Nephron (organoid): Measurements from ENCODE around the gene PSAPL1.

Experiments used
- H3K27ac Mint-ChIP-seq, 3 experiments: 2 replicates each; pipeline ENCODE4 v1.8.0; 2020; ENCODE audit warnings: mixed read lengths in 3 of 3, mild to moderate bottlenecking in 2 of 3, moderate library complexity in 1 of 3
- H3K27me3 Mint-ChIP-seq: 2 replicates; pipeline ENCODE4 v1.8.0; 2021; ENCODE audit warnings: low read depth, mild to moderate bottlenecking, moderate library complexity, mixed read lengths
- H3K36me3 Mint-ChIP-seq: 2 replicates; pipeline ENCODE4 v1.8.0; 2020; ENCODE audit warnings: low read depth, mixed read lengths
- H3K4me1 Mint-ChIP-seq: 2 replicates; pipeline ENCODE4 v1.8.0; 2020; ENCODE audit warnings: mixed read lengths
- H3K4me3 Mint-ChIP-seq, 3 experiments: 2 replicates each; pipeline ENCODE4 v1.8.0; 2020; ENCODE audit warnings: mild to moderate bottlenecking in 3 of 3, mixed read lengths in 3 of 3, moderate library complexity in 2 of 3
- H3K9me3 Mint-ChIP-seq: 2 replicates; pipeline ENCODE4 v1.8.0; 2020; ENCODE audit warnings: mixed read lengths
- CTCF ChIP-seq, 3 experiments: fragments of 200-600 bp; sonication (generic); IDR thresholded peaks; one replicate each; pipeline ENCODE4 v1.5.0; 2021; ENCODE audit warnings: antibody characterized with exemption in 3 of 3; ENCODE audit not compliant: unreplicated experiment in 3 of 3

The PSAPL1 gene

GRCh38 chr4:7422898-7423180 is 11.9 kb downstream of the PSAPL1 start:
- Mint-ChIP-seq H3K4me3 (no peak overlapping the region), H3K36me3 (no peaks in the 10 kb centered on the region), H3K27me3 (peaks cover 12% of the 10 kb centered on the region), H3K9me3 (no peaks in the 10 kb centered on the region), H3K27ac (no peak overlapping the region), H3K4me1 (peaks cover 10% of the 10 kb centered on the region)
- TF ChIP-seq CTCF (IDR thresholded peaks at IDR 0.05; ENCODE audit: unreplicated experiment in 3 of 3) = no peak

DNA sequence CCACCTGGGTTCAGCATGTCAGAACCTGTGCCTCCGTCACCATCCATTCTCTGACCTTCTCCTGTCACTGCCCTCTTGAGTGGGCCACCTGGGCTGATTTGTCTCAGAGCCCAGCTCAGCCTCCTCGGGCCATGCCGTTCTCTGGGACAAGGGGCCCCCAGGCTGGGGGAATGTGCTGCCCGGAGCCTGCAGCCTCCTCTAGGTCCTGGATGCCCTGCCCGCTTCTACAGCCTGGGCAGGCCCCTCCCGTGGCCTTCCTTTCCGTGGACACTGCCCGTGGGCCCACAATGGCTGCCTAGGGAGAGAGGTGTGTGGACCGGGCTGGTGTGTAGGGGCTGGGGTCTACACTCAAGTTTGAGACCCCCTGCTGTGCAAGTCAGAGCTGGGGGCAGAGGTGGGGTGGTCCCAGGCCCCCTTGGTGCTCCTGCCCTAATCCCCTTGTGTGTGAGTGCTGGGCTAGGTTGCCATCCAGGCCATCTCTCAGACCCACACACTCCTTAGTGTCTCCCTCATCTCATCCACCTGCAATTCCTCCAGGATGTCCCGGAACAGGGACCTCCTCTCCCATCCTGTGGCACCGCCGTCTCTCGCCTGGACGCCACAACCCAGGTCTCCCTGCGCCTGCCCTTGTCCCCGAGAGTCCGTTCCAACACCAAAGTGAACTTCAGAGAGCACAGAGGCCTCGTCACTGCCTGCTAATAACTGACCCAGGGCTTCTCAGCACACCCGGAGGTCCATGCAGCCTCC is 12.4 kb downstream of the PSAPL1 start:
- H3K9me3 Mint-ChIP-seq = no peaks in the 10 kb centered on the region
- H3K4me1 Mint-ChIP-seq = peaks cover 6% of the 10 kb centered on the region
- H3K27ac Mint-ChIP-seq = no peak overlapping the region
- no peak overlapping the region for H3K4me3 Mint-ChIP-seq
- H3K36me3 Mint-ChIP-seq = no peaks in the 10 kb centered on the region
- TF ChIP-seq CTCF (IDR thresholded peaks at IDR 0.05; ENCODE audit: unreplicated experiment in 3 of 3) = no peak
- H3K27me3 Mint-ChIP-seq = peaks cover 12% of the 10 kb centered on the region

GRCh38 chr4:7421356-7422150 is 13.2 kb downstream of the PSAPL1 start:
- no peak overlapping the region for H3K27ac Mint-ChIP-seq
- no peak for TF ChIP-seq CTCF (IDR thresholded peaks at IDR 0.05; ENCODE audit: unreplicated experiment in 3 of 3)
- no peaks in the 10 kb centered on the region for H3K9me3 Mint-ChIP-seq
- H3K4me1 Mint-ChIP-seq = no peaks in the 10 kb centered on the region
- H3K27me3 Mint-ChIP-seq = peaks cover 12% of the 10 kb centered on the region
- no peak overlapping the region for H3K4me3 Mint-ChIP-seq
- no peaks in the 10 kb centered on the region for H3K36me3 Mint-ChIP-seq

DNA sequence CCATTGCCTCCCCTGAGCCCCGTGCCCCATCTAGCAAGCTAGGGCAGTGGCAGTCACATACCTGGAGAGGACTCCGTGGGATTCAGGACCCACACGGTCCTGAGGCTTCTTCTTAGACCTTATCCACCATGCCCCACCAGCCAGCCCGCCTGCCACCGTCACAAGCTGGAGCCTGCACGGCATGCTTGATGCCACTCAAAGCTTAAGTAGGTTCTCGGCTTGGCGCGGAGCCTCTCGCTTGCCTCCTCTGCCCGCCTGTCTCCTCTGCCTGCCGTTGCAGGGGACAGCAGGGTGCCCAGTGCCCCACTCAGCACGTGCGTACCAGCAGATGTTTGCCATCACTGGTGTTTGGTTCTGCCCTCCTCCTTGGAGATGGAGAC is 14.1 kb downstream of the PSAPL1 start:
- Mint-ChIP-seq H3K27me3 (peaks cover 12% of the 10 kb centered on the region), H3K4me1 (no peaks in the 10 kb centered on the region), H3K27ac (no peak overlapping the region), H3K9me3 (no peaks in the 10 kb centered on the region), H3K36me3 (no peaks in the 10 kb centered on the region), H3K4me3 (no peak overlapping the region)
- no peak for TF ChIP-seq CTCF (IDR thresholded peaks at IDR 0.05; ENCODE audit: unreplicated experiment in 3 of 3)

DNA sequence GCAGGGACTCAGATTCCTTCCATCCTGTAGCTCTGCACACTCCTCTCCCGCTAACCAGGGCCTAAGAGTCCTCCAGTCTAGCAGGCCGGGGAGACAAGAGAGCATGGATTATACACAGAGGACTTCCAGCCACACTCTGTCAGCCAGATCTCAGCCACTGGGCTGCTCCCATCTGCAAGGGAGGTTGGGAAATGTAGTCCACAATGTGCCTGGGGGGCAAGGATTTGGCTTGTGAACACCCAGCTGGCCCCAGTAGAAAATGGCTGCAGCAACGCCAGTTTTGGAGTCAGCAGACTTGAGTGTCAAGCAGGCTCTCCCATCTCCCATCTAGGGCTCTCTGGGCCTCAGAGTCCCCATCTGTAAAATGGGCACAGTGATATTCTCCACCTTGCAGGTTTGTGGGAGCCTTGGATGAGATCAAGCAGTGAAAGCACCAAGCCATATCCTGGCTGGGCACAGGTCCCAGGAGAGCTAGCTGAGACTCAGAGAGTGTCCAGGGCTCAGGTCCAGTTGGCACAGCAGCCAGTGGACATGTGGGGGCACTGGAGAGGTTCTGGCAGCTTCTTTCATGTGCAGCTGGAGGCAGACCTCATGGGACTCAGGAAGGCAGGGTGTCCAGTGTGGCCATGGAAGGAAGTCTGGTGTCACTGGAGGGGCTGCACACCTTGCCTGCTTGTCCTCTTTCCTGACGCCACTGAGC is 14.6 kb downstream of the PSAPL1 start:
- Mint-ChIP-seq H3K36me3 (no peaks in the 10 kb centered on the region), H3K27me3 (peaks cover 12% of the 10 kb centered on the region), H3K4me1 (no peaks in the 10 kb centered on the region), H3K27ac (no peak overlapping the region), H3K9me3 (no peaks in the 10 kb centered on the region), H3K4me3 (no peak overlapping the region)
- TF ChIP-seq CTCF (IDR thresholded peaks at IDR 0.05; ENCODE audit: unreplicated experiment in 3 of 3) = no peak
